MM.1S (cell line): ENCODE measurements around the gene GABBR1.

Source experiments
- DNase-seq: peaks from one replicate; pipeline ENCODE4 v3.0.0-alpha.2; 2015
- H2AFZ ChIP-seq: fragments of 300-600 bp; sonication (generic); 2 replicates; pipeline ENCODE4 v1.6.0; 2016; ENCODE audit warnings: antibody characterized with exemption, low read length
- H3F3A ChIP-seq: fragments of 300-600 bp; sonication (generic); 2 replicates; pipeline ENCODE4 v1.6.1; 2016; ENCODE audit warnings: mild to moderate bottlenecking, antibody characterized with exemption, low read length, moderate library complexity, mixed read lengths; ENCODE audit not compliant: insufficient read depth
- H3K27ac ChIP-seq: fragments of 300-600 bp; sonication (generic); 2 replicates; pipeline ENCODE4 v1.5.1; 2016; ENCODE audit warnings: mild to moderate bottlenecking, low read length
- H3K27me3 ChIP-seq: fragments of 300-600 bp; sonication (generic); replicated peaks from 2 replicates; pipeline ENCODE4 v1.6.0; 2016; ENCODE audit warnings: low read length; ENCODE audit not compliant: insufficient read depth
- H3K36me3 ChIP-seq: fragments of 300-600 bp; sonication (generic); replicated peaks from 2 replicates; pipeline ENCODE4 v1.6.1; 2016; ENCODE audit warnings: mild to moderate bottlenecking, low read length, mixed read lengths; ENCODE audit not compliant: insufficient read depth
- H3K4me1 ChIP-seq: fragments of 300-600 bp; sonication (generic); 2 replicates; pipeline ENCODE4 v1.6.1; 2016; ENCODE audit warnings: low read length, mixed read lengths
- H3K4me2 ChIP-seq: fragments of 300-600 bp; sonication (generic); 2 replicates; pipeline ENCODE4 v1.6.0; 2016; ENCODE audit warnings: low read depth, low read length
- H3K4me3 ChIP-seq: fragments of 300-600 bp; sonication (generic); 2 replicates; pipeline ENCODE4 v1.5.1; 2016; ENCODE audit warnings: low read length, mixed read lengths
- H3K79me2 ChIP-seq: fragments of 300-600 bp; sonication (generic); 2 replicates; pipeline ENCODE4 v1.6.1; 2016; ENCODE audit warnings: mixed run types, low read length, mixed read lengths
- H3K9ac ChIP-seq: fragments of 300-600 bp; sonication (generic); 2 replicates; pipeline ENCODE4 v1.6.1; 2016; ENCODE audit warnings: low read length, mixed read lengths
- H3K9me2 ChIP-seq: fragments of 300-600 bp; sonication (generic); replicated peaks from 2 replicates; pipeline ENCODE4 v1.6.1; 2016; ENCODE audit warnings: mild to moderate bottlenecking, low read length, mixed read lengths; ENCODE audit not compliant: insufficient read depth
- H3K9me3 ChIP-seq: fragments of 300-600 bp; sonication (generic); replicated peaks from 2 replicates; pipeline ENCODE4 v1.6.1; 2016; ENCODE audit warnings: mild to moderate bottlenecking, low read length, mixed read lengths; ENCODE audit not compliant: insufficient read depth
- H4K20me1 ChIP-seq: fragments of 300-600 bp; sonication (generic); 2 replicates; pipeline ENCODE4 v1.6.1; 2016; ENCODE audit warnings: mild to moderate bottlenecking, low read length, moderate library complexity, mixed read lengths; ENCODE audit not compliant: insufficient read depth
- EZH2 ChIP-seq: fragments of 300-600 bp; sonication (generic); optimal IDR thresholded peaks from 2 replicates; pipeline ENCODE3; 2017; ENCODE audit warnings: low read depth, mild to moderate bottlenecking, antibody characterized with exemption, low read length, mixed read lengths
- EZH2phosphoT487 ChIP-seq: fragments of 300-600 bp; sonication (generic); IDR thresholded peaks from 2 replicates; pipeline ENCODE4 v1.6.1; 2018; ENCODE audit warnings: antibody characterized with exemption, low read length
- TF ChIP-seq, protein P1 (sequence below): fragments of 300-600 bp; sonication (generic); IDR thresholded peaks from 2 replicates; pipeline ENCODE4 v1.5.1; 2016; ENCODE audit warnings: antibody characterized with exemption, low read length, mixed read lengths

GABBR1 gene

DNA sequence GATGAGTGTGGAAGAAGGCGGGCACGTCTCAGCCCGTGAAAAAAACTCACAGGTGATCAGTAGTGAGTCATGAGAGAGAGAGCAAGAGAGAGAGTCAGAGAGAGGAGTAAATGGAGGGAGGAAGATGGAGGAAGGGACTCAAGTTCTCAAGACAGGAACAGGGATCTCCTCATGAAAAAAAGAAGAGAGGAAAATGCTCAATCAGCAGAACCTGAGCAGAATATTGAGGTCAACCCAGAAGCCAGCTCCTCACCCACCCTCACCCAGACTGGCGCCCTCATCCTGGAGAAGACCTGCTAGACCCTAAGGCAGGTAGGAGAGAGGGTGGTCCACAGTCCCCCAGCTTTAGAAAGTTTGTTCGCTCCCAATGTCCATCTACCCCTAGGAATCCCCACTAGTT, 78.2 kb downstream of the GABBR1 start:
- no peak for DNase-seq
- Histone ChIP-seq H3K27ac (no peak overlapping the region), H3K79me2 (no peaks in the 10 kb centered on the region), H3K4me3 (no peak overlapping the region), H3K4me1 (peaks cover 6% of the 10 kb centered on the region), H3K36me3 (no peaks in the 10 kb centered on the region), H3K9ac (no peak overlapping the region), H3K4me2 (no peak overlapping the region), H4K20me1 (no peaks in the 10 kb centered on the region), H3K27me3 (peaks cover 4% of the 10 kb centered on the region; the same call in 1 of the 2 replicates), H3F3A (no peaks in the 10 kb centered on the region), H2AFZ (no peak overlapping the region), H3K9me3 (no peaks in the 10 kb centered on the region), H3K9me2 (no peaks in the 10 kb centered on the region)
- TF ChIP-seq, protein P1, sequence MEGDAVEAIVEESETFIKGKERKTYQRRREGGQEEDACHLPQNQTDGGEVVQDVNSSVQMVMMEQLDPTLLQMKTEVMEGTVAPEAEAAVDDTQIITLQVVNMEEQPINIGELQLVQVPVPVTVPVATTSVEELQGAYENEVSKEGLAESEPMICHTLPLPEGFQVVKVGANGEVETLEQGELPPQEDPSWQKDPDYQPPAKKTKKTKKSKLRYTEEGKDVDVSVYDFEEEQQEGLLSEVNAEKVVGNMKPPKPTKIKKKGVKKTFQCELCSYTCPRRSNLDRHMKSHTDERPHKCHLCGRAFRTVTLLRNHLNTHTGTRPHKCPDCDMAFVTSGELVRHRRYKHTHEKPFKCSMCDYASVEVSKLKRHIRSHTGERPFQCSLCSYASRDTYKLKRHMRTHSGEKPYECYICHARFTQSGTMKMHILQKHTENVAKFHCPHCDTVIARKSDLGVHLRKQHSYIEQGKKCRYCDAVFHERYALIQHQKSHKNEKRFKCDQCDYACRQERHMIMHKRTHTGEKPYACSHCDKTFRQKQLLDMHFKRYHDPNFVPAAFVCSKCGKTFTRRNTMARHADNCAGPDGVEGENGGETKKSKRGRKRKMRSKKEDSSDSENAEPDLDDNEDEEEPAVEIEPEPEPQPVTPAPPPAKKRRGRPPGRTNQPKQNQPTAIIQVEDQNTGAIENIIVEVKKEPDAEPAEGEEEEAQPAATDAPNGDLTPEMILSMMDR = no peak
- TF ChIP-seq EZH2phosphoT487 (no peak), EZH2 (no peak)

GRCh38 chr6:29553268-29554057, 79.5 kb downstream of the GABBR1 start:
- Histone ChIP-seq H3K9me2 (no peaks in the 10 kb centered on the region), H3K9ac (no peak overlapping the region), H3K9me3 (no peaks in the 10 kb centered on the region), H3K79me2 (no peaks in the 10 kb centered on the region), H3F3A (no peaks in the 10 kb centered on the region), H4K20me1 (no peaks in the 10 kb centered on the region), H3K36me3 (no peaks in the 10 kb centered on the region), H3K4me3 (peak overlapping the region; percentile 33), H2AFZ (peak overlapping the region; percentile 52), H3K27ac (no peak overlapping the region), H3K4me2 (peak overlapping the region; percentile 47), H3K27me3 (peaks cover 4% of the 10 kb centered on the region; the same call in 1 of the 2 replicates), H3K4me1 (no peaks in the 10 kb centered on the region)
- TF ChIP-seq EZH2phosphoT487 = no peak
- TF ChIP-seq, protein P1 = no peak
- no peak for TF ChIP-seq EZH2
- no peak for DNase-seq

- Histone ChIP-seq H3K4me2 (peak overlapping the region; percentile 47; the same call in 1 of the 2 replicates), H3K4me1 (no peaks in the 10 kb centered on the region), H3K9me3 (no peaks in the 10 kb centered on the region), H3K9me2 (no peaks in the 10 kb centered on the region), H3K27me3 (peaks cover 4% of the 10 kb centered on the region; the same call in 1 of the 2 replicates), H3F3A (no peaks in the 10 kb centered on the region), H2AFZ (peak overlapping the region; percentile 52), H3K4me3 (peak overlapping the region; percentile 33), H3K79me2 (no peaks in the 10 kb centered on the region), H3K36me3 (no peaks in the 10 kb centered on the region), H3K9ac (no peak overlapping the region), H3K27ac (no peak overlapping the region), H4K20me1 (no peaks in the 10 kb centered on the region)
- TF ChIP-seq, protein P1 = no peak
- no peak for TF ChIP-seq EZH2phosphoT487
- TF ChIP-seq EZH2 = no peak
- DNase-seq = peak; percentile 59
These were observed 80.4 kb downstream of the GABBR1 start for GRCh38 chr6:29552512-29553051.
